GM19467 (cell line): ENCODE results near the gene DLGAP1.
"Not testable (repeated sequence)": the region's sequence is repeated elsewhere in the genome, so short reads cannot be mapped to it uniquely, and the experiment has no call there.

Experiments
- ATAC-seq: cut with Tn5 transposase; IDR thresholded peaks from one replicate; pipeline ENCODE4 v1.9.1; 2021; ENCODE audit warnings: mild to moderate bottlenecking, moderate library complexity; ENCODE audit not compliant: unreplicated experiment

DLGAP1 gene

GRCh38 chr18:4101009-4101408, 354.1 kb downstream of the DLGAP1 start:
- no peak for ATAC-seq

- ATAC-seq = no peak
These were observed 358.6 kb downstream of the DLGAP1 start for GRCh38 chr18:4096486-4096885.

- no peak for ATAC-seq
These were observed 361.4 kb downstream of the DLGAP1 start for GRCh38 chr18:4093676-4094075.

GRCh38 chr18:4084382-4084900, 370.7 kb downstream of the DLGAP1 start:
- no peak for ATAC-seq

GRCh38 chr18:4078246-4078645, 376.9 kb downstream of the DLGAP1 start:
- ATAC-seq = no peak

GRCh38 chr18:4077721-4078120, 377.4 kb downstream of the DLGAP1 start:
- no peak for ATAC-seq

- ATAC-seq = no peak
These were observed 377.9 kb downstream of the DLGAP1 start for GRCh38 chr18:4077204-4077603.

GRCh38 chr18:4074647-4075046, 380.5 kb downstream of the DLGAP1 start:
- no peak for ATAC-seq

GRCh38 chr18:4069183-4069582, 385.9 kb downstream of the DLGAP1 start:
- no peak for ATAC-seq

GRCh38 chr18:4068552-4069158, 386.5 kb downstream of the DLGAP1 start:
- peak; percentile 79 for ATAC-seq

GRCh38 chr18:4063545-4063944, 391.6 kb downstream of the DLGAP1 start:
- ATAC-seq = no peak

GRCh38 chr18:4060427-4061281, 394.5 kb downstream of the DLGAP1 start:
- no peak for ATAC-seq

- ATAC-seq = no peak
These were observed 396.9 kb downstream of the DLGAP1 start for GRCh38 chr18:4058179-4058578.

- ATAC-seq = no peak
These were observed 414.6 kb downstream of the DLGAP1 start for GRCh38 chr18:4040391-4041092.

GRCh38 chr18:4035521-4035920, 419.6 kb downstream of the DLGAP1 start:
- no peak for ATAC-seq

- not testable (repeated sequence) for ATAC-seq
These were observed 420.3 kb downstream of the DLGAP1 start for GRCh38 chr18:4034815-4035214.

GRCh38 chr18:4026542-4026941, 428.6 kb downstream of the DLGAP1 start:
- no peak for ATAC-seq

- no peak for ATAC-seq
These were observed 430.4 kb downstream of the DLGAP1 start for GRCh38 chr18:4024702-4025101.

- not testable (repeated sequence) for ATAC-seq
These were observed 432.4 kb downstream of the DLGAP1 start for GRCh38 chr18:4022749-4023148.

GRCh38 chr18:4020026-4020425, 435.1 kb downstream of the DLGAP1 start:
- ATAC-seq = no peak

- peak; percentile 90 for ATAC-seq
These were observed 437.6 kb downstream of the DLGAP1 start for GRCh38 chr18:4017480-4017879.
